ENCODE measurements around the gene KIRREL2.
A peak's percentile ranks its signal among the peaks of the same experiment; 100 is the strongest.
"Not testable (repeated sequence)": the region's sequence is repeated elsewhere in the genome, so short reads cannot be mapped to it uniquely, and the experiment has no call there.

KIRREL2 gene

GRCh38 chr19:35909684-35910035 lies 52.9 kb downstream of the KIRREL2 start:
- H3K36me3 Mint-ChIP-seq (ENCODE audit: insufficient read depth) = peaks cover 8% of the 10 kb centered on the region
- no peak overlapping the region for H3K4me3 Mint-ChIP-seq
- H3K9me3 Mint-ChIP-seq = no peaks in the 10 kb centered on the region
- DNase-seq (ENCODE audit: low spot score in 2 of 2) (no peak), ATAC-seq (replicated peaks; ENCODE audit: extremely low read depth, poor library complexity, severe bottlenecking) (no peak)
- peaks cover 35% of the 10 kb centered on the region for H3K4me1 Mint-ChIP-seq
- H3K27me3 Mint-ChIP-seq = no peaks in the 10 kb centered on the region
- H3K27ac Mint-ChIP-seq (ENCODE audit: low read depth) = peak overlapping the region; percentile 35

- not testable (repeated sequence) for H3K4me3 Mint-ChIP-seq; ATAC-seq (replicated peaks; ENCODE audit: extremely low read depth, poor library complexity, severe bottlenecking); H3K36me3 Mint-ChIP-seq (ENCODE audit: insufficient read depth); DNase-seq (ENCODE audit: low spot score in 2 of 2); H3K27ac Mint-ChIP-seq (ENCODE audit: low read depth); H3K9me3 Mint-ChIP-seq; H3K27me3 Mint-ChIP-seq
- peaks cover 28% of the 10 kb centered on the region for H3K4me1 Mint-ChIP-seq
Observed at GRCh38 chr19:35910355-35910754, 53.6 kb downstream of the KIRREL2 start.

GRCh38 chr19:35911173-35911572 lies 54.5 kb downstream of the KIRREL2 start:
- no peak for ATAC-seq (replicated peaks; ENCODE audit: extremely low read depth, poor library complexity, severe bottlenecking)
- H3K4me1 Mint-ChIP-seq = peaks cover 28% of the 10 kb centered on the region

GRCh38 chr19:35911790-35912189 lies 55.1 kb downstream of the KIRREL2 start:
- H3K36me3 Mint-ChIP-seq (ENCODE audit: insufficient read depth) = peaks cover 4% of the 10 kb centered on the region
- H3K9me3 Mint-ChIP-seq = no peaks in the 10 kb centered on the region
- DNase-seq (ENCODE audit: low spot score in 2 of 2) (no peak), ATAC-seq (replicated peaks; ENCODE audit: extremely low read depth, poor library complexity, severe bottlenecking) (no peak)
- H3K27ac Mint-ChIP-seq (ENCODE audit: low read depth) = no peak overlapping the region
- no peak overlapping the region for H3K4me3 Mint-ChIP-seq
- peaks cover 26% of the 10 kb centered on the region for H3K4me1 Mint-ChIP-seq
- H3K27me3 Mint-ChIP-seq = no peaks in the 10 kb centered on the region

More at GRCh38 chr19:35911173-35911572, 54.5 kb downstream of the KIRREL2 start:
- no peak for DNase-seq (ENCODE audit: low spot score in 2 of 2)
- H3K9me3 Mint-ChIP-seq = no peaks in the 10 kb centered on the region
- H3K36me3 Mint-ChIP-seq (ENCODE audit: insufficient read depth) = peaks cover 8% of the 10 kb centered on the region
- H3K27me3 Mint-ChIP-seq = no peaks in the 10 kb centered on the region
- H3K4me3 Mint-ChIP-seq = no peak overlapping the region
- H3K27ac Mint-ChIP-seq (ENCODE audit: low read depth) = no peak overlapping the region

- ATAC-seq (replicated peaks; ENCODE audit: extremely low read depth, poor library complexity, severe bottlenecking) = no peak
- H3K27ac Mint-ChIP-seq (ENCODE audit: low read depth) = no peak overlapping the region
- no peak for DNase-seq (ENCODE audit: low spot score in 2 of 2)
- H3K27me3 Mint-ChIP-seq = no peaks in the 10 kb centered on the region
- no peak overlapping the region for H3K4me3 Mint-ChIP-seq
- no peaks in the 10 kb centered on the region for H3K9me3 Mint-ChIP-seq
- no peaks in the 10 kb centered on the region for H3K36me3 Mint-ChIP-seq (ENCODE audit: insufficient read depth)
- peaks cover 17% of the 10 kb centered on the region for H3K4me1 Mint-ChIP-seq
Observed at GRCh38 chr19:35913589-35913988, 56.9 kb downstream of the KIRREL2 start.

- Mint-ChIP-seq H3K4me1 (peaks cover 9% of the 10 kb centered on the region), H3K27me3 (no peaks in the 10 kb centered on the region), H3K27ac (ENCODE audit: low read depth) (no peak overlapping the region), H3K9me3 (no peaks in the 10 kb centered on the region), H3K36me3 (ENCODE audit: insufficient read depth) (no peaks in the 10 kb centered on the region), H3K4me3 (no peak overlapping the region)
- ATAC-seq (replicated peaks; ENCODE audit: extremely low read depth, poor library complexity, severe bottlenecking) = no peak
- DNase-seq (ENCODE audit: low spot score in 2 of 2) = no peak
Observed at GRCh38 chr19:35915443-35915842, 58.7 kb downstream of the KIRREL2 start.
